ENCODE results near the gene RNF223. TPM values are rescaled to one million over a fixed set of nuclear protein-coding genes. Genes with fewer than 3 reads are reported as not detected.

Gene RNF223
- total and polyA plus RNA-seq, 2 of the 8 experiments (the other 6 are each of a cell fraction or from before 2014, with no cell fraction given): not detected

DNA sequence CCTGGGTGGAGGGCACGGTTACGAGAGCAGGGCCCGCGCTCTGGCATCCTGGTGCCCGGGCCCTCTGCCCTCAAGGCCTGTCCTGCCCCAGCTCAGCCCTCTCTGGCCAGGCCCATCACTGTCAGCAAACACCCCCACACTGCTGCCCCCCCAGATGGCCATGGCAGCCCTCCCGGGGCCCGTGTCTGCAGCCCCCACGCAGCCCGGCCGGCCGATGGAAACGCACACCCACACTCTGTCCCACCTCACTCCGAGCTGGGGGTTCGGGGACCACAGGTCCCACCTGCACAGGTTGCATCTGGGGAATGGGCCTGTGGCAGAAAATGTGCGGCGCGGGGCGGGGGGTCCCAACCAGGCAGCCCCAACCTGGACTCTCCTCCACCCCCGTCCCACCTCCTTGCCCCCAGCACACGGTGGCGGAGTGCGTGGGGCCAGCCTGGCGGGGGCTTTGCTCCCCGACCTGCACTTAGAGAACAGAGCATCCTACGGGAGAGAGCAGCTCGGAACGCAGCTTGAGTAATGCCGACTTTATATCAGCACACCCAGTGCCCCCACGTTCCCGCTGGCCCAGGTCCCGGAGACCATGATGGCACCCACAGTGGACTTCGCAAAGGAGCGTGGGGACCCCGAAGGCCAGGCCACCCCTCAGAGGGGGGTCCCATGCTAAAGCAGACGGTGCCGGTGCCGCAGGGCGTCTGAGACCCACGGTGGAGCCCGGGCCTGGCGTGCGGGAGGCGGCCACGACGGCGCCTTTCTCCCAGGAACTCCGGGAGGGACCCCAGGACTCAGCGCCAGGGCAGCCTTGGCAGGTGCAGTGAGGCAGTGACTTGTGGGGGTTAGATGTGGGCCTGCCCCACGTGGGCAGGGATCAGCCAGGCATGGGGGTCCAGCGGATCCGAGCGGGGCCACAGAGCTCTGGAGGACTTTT lies 7.5 kb upstream of the RNF223 start (continued):
- TF ChIP-seq TBP (IDR thresholded peaks at IDR 0.05; ENCODE audit: low read depth, low read length) (no peak), JUND (IDR thresholded peaks at IDR 0.05; ENCODE audit: low read length) (no peak), POLR2A (IDR thresholded peaks at IDR 0.05; ENCODE audit: control extremely low read depth in 1 of 2, low read depth in 2 of 2, low read length in 2 of 2) (no peak)

All from H1 (cell line).